ENCODE results near the gene PPP3CA. TPM values are rescaled to one million over a fixed set of nuclear protein-coding genes. Genes with fewer than 3 reads are reported as not detected.

PPP3CA gene
- total RNA-seq, 1 donor from 2014 or later = 78.8 TPM

DNA sequence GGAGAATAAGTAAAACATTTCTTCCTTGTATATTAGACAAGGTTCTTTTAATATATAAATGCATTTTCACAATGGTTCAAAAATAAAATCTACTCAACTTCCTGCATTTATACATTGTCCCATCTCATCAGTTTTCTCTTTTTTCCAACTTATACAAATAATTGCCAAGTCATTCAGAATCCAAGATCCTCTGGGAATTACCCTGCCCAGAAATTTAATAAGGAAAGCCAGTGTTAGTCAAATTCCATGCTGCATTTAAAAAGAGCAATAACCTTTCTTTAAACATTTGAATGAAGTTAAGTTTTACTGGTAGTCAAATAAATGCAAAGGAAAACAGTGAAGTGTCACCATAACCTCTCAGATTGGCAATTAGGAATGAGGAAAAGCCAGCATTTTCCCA lies 357.9 kb downstream of the PPP3CA start:
- no peak overlapping the region for H3K4me3 Mint-ChIP-seq
- ChIA-PET CTCF (no interaction called here), POLR2A (no interaction called here)
- no peaks in the 10 kb centered on the region for H3K27me3 Mint-ChIP-seq
- intact Hi-C loops (cut with micrococcal nuclease) = no loop called here
- ATAC-seq (ENCODE audit: low read depth) (no peak), DNase-seq (no peak)
- H3K36me3 Mint-ChIP-seq (ENCODE audit: low read depth) = no peaks in the 10 kb centered on the region
- H3K27ac Mint-ChIP-seq = no peak overlapping the region
- H3K4me1 Mint-ChIP-seq = no peaks in the 10 kb centered on the region
- H3K9me3 Mint-ChIP-seq = no peaks in the 10 kb centered on the region
- TF ChIP-seq CTCF (IDR thresholded peaks at IDR 0.05) = no peak

GRCh38 chr4:100988876-100989275 lies 358.4 kb downstream of the PPP3CA start:
- no peak for ATAC-seq (ENCODE audit: low read depth)

GRCh38 chr4:100986360-100986868 lies 360.9 kb downstream of the PPP3CA start:
- CTCF ChIA-PET = no interaction called here

More at GRCh38 chr4:100988876-100989275, 358.4 kb downstream of the PPP3CA start:
- ChIA-PET CTCF (no interaction called here), POLR2A (no interaction called here)
- no peaks in the 10 kb centered on the region for H3K4me1 Mint-ChIP-seq
- TF ChIP-seq CTCF (IDR thresholded peaks at IDR 0.05) = no peak
- no peaks in the 10 kb centered on the region for H3K9me3 Mint-ChIP-seq
- no peaks in the 10 kb centered on the region for H3K36me3 Mint-ChIP-seq (ENCODE audit: low read depth)
- no peaks in the 10 kb centered on the region for H3K27me3 Mint-ChIP-seq
- H3K27ac Mint-ChIP-seq = no peak overlapping the region
- intact Hi-C loops (cut with micrococcal nuclease) = no loop called here
- DNase-seq = no peak
- H3K4me3 Mint-ChIP-seq = no peak overlapping the region

GRCh38 chr4:100985576-100985975 lies 361.8 kb downstream of the PPP3CA start:
- Mint-ChIP-seq H3K36me3 (ENCODE audit: low read depth) (no peaks in the 10 kb centered on the region), H3K4me3 (no peak overlapping the region), H3K27me3 (no peaks in the 10 kb centered on the region), H3K4me1 (no peaks in the 10 kb centered on the region), H3K27ac (no peak overlapping the region), H3K9me3 (no peaks in the 10 kb centered on the region)
- intact Hi-C loops (cut with micrococcal nuclease) = no loop called here
- no peak for TF ChIP-seq CTCF (IDR thresholded peaks at IDR 0.05)
- ChIA-PET CTCF (no interaction called here), POLR2A (interaction anchor here (0.6 kb wide), 1 partner anchor 1775 kb away, joined by 3 read pairs; the partner anchor contains the start of gene MANBA)
- ATAC-seq (ENCODE audit: low read depth) (no peak), DNase-seq (no peak)

More at GRCh38 chr4:100986360-100986868, 360.9 kb downstream of the PPP3CA start:
- no peaks in the 10 kb centered on the region for H3K9me3 Mint-ChIP-seq
- no peaks in the 10 kb centered on the region for H3K27me3 Mint-ChIP-seq
- H3K4me1 Mint-ChIP-seq = no peaks in the 10 kb centered on the region
- H3K36me3 Mint-ChIP-seq (ENCODE audit: low read depth) = no peaks in the 10 kb centered on the region
- POLR2A ChIA-PET = no interaction called here
- DNase-seq = no peak
- H3K27ac Mint-ChIP-seq = no peak overlapping the region
- no peak for TF ChIP-seq CTCF (IDR thresholded peaks at IDR 0.05)
- no peak for ATAC-seq (ENCODE audit: low read depth)
- no peak overlapping the region for H3K4me3 Mint-ChIP-seq
- intact Hi-C loops (cut with micrococcal nuclease) = no loop called here

- no peak for TF ChIP-seq CTCF (IDR thresholded peaks at IDR 0.05)
- ChIA-PET POLR2A (no interaction called here), CTCF (no interaction called here)
- intact Hi-C loops (cut with micrococcal nuclease) = no loop called here
- Mint-ChIP-seq H3K9me3 (no peaks in the 10 kb centered on the region), H3K27me3 (no peaks in the 10 kb centered on the region), H3K36me3 (ENCODE audit: low read depth) (no peaks in the 10 kb centered on the region), H3K4me1 (no peaks in the 10 kb centered on the region), H3K27ac (no peak overlapping the region), H3K4me3 (no peak overlapping the region)
- DNase-seq (no peak), ATAC-seq (ENCODE audit: low read depth) (no peak)
Observed at GRCh38 chr4:100984901-100985300, 362.4 kb downstream of the PPP3CA start.
